HCT116 (cell line): ENCODE measurements around the gene GPR15. TPM values are rescaled to one million over a fixed set of nuclear protein-coding genes. Genes with fewer than 3 reads are reported as not detected.

Experiments used
- ATAC-seq: fragments of 200-7000 bp; cut with Tn5 transposase; 2 replicates; pipeline ENCODE4 v1.9.1; 2020; ENCODE audit warnings: mild to moderate bottlenecking, moderate library complexity
- BruUV-seq: library from RNA; stranded (reverse); fragments of 400-500 nt; replicated peaks from 2 replicates; lab custom pipeline; 2021; lab: Mats Ljungman, UMichigan
- CTCF ChIA-PET: fragments of 300-600 bp; sonication (Branson Sonifier 250); formaldehyde crosslinking; loops from one replicate; lab custom pipeline; 2021; ENCODE audit warnings: antibody characterized with exemption; lab: Charles Lee
- POLR2A ChIA-PET: fragments of 300-600, 350-600 bp; sonication (Branson Sonifier 250); formaldehyde crosslinking; loops from one replicate; lab custom pipeline; 2021; ENCODE audit warnings: antibody characterized with exemption; lab: Charles Lee
- RAD21 ChIA-PET, 2 experiments: fragments of 300-600 bp; sonication (Branson Sonifier 250); formaldehyde crosslinking; loops; one replicate each; lab custom pipeline; 2023; ENCODE audit warnings: low total read pairs in 2 of 2; ENCODE audit not compliant: uncharacterized antibody in 2 of 2, unreplicated experiment in 2 of 2, low non-redundant PET in 1 of 2; lab: Charles Lee
- DNase-seq: peaks from one replicate; pipeline ENCODE4 v3.0.0-alpha.2; 2010; ENCODE audit warnings: low read depth, low spot score
- H2AFZ ChIP-seq: fragments of 200-600 bp; shearing (Covaris generic), sonication (generic); 2 replicates; pipeline ENCODE4 v1.6.1; 2017; ENCODE audit warnings: low read depth, mixed run types, mixed read lengths, antibody characterized with exemption, low read length; ENCODE audit not compliant: poor library complexity, severe bottlenecking
- H3K27ac ChIP-seq: 2 replicates; pipeline ENCODE4 v1.5.1; 2012; ENCODE audit warnings: low read depth, low read length
- H3K27me3 ChIP-seq: fragments of 200-600 bp; sonication (generic); 2 replicates; pipeline ENCODE4 v1.6.1; 2016; ENCODE audit warnings: mixed run types, low read length, mixed read lengths; ENCODE audit not compliant: insufficient read depth
- H3K36me3 ChIP-seq, 2 experiments: fragments of 200-500 bp in 1 of 2; fragments of 200-600 bp in 1 of 2; sonication (Bioruptor generic) in 1 of 2; sonication (generic) in 1 of 2; 2 replicates each; pipeline versions ENCODE4 v1.5.1 to v1.6.1; 2014 to 2016; ENCODE audit warnings: low read length in 2 of 2, inconsistent platforms in 1 of 2, mixed read lengths in 1 of 2, mixed run types in 1 of 2; ENCODE audit not compliant: insufficient read depth in 2 of 2, control insufficient read depth in 1 of 2
- H3K4me1 ChIP-seq, 2 experiments: fragments of 200-600 bp in 1 of 2; sonication (generic) in 1 of 2; 2 replicates each; pipeline versions ENCODE4 v1.5.1 to v1.6.1; 2012 to 2017; ENCODE audit warnings: low read length in 2 of 2, inconsistent platforms in 1 of 2, mild to moderate bottlenecking in 1 of 2, mixed read lengths in 1 of 2, mixed run types in 1 of 2, moderate library complexity in 1 of 2; ENCODE audit not compliant: insufficient read depth in 2 of 2, control insufficient read depth in 1 of 2
- H3K4me2 ChIP-seq: fragments of 200-600 bp; sonication (generic); 2 replicates; pipeline ENCODE4 v1.6.1; 2017; ENCODE audit warnings: mixed run types, low read length, mixed read lengths
- H3K4me3 ChIP-seq, 2 experiments: fragments of 200-600 bp in 1 of 2; sonication (generic) in 1 of 2; replicated peaks in 1 of 2; 2 replicates each; pipeline ENCODE4 v1.5.1; 2011 to 2016; ENCODE audit warnings: low read length in 2 of 2, control low read depth in 1 of 2, low read depth in 1 of 2, mild to moderate bottlenecking in 1 of 2, mixed read lengths in 1 of 2, mixed run types in 1 of 2
- H3K79me2 ChIP-seq: fragments of 200-600 bp; sonication (generic); 2 replicates; pipeline ENCODE4 v1.6.1; 2017; ENCODE audit warnings: mild to moderate bottlenecking, mixed run types, low read length, moderate library complexity, mixed read lengths; ENCODE audit not compliant: insufficient read depth
- H3K9ac ChIP-seq: fragments of 200-600 bp; sonication (generic); 2 replicates; pipeline ENCODE4 v1.6.1; 2016; ENCODE audit warnings: low read length, mixed read lengths
- H3K9me2 ChIP-seq: fragments of 200-600 bp; sonication (generic), shearing (Covaris generic); 2 replicates; pipeline ENCODE4 v1.6.1; 2017; ENCODE audit warnings: mixed run types, mild to moderate bottlenecking, moderate library complexity; ENCODE audit not compliant: insufficient read depth
- H3K9me3 ChIP-seq, 2 experiments: fragments of 200-500 bp in 1 of 2; fragments of 200-600 bp in 1 of 2; sonication (Bioruptor generic) in 1 of 2; sonication (generic) in 1 of 2; 2 replicates each; pipeline ENCODE4 v1.6.1; 2014 to 2017; ENCODE audit warnings: low read length in 2 of 2, mixed read lengths in 2 of 2, inconsistent platforms in 1 of 2, low read depth in 1 of 2, mild to moderate bottlenecking in 1 of 2, mixed run types in 1 of 2, moderate library complexity in 1 of 2; ENCODE audit not compliant: control insufficient read depth in 1 of 2, insufficient read depth in 1 of 2
- H4K20me1 ChIP-seq: fragments of 200-600 bp; sonication (generic), shearing (Covaris generic); 2 replicates; pipeline ENCODE4 v1.6.1; 2017; ENCODE audit warnings: mixed run types, mild to moderate bottlenecking, moderate library complexity; ENCODE audit not compliant: insufficient read depth
- ATF3 ChIP-seq: IDR thresholded peaks from 2 replicates; pipeline ENCODE4 v1.6.1; 2012
- CBX3 ChIP-seq: IDR thresholded peaks from 2 replicates; pipeline ENCODE4 v1.6.1; 2012; ENCODE audit warnings: low read depth
- CEBPB ChIP-seq: IDR thresholded peaks from 2 replicates; pipeline ENCODE4 v1.6.1; 2012; ENCODE audit warnings: low read depth
- CTCF ChIP-seq, 3 experiments: fragments of 200-600 bp in 1 of 3; sonication (generic) in 1 of 3; IDR thresholded peaks in 2 of 3; conservative IDR thresholded peaks in 1 of 3; 2 replicates each; pipeline ENCODE4 v1.5.1; 2012 to 2017; ENCODE audit warnings: low read depth in 2 of 3, low read length in 2 of 3, antibody characterized with exemption in 1 of 3, borderline replicate concordance in 1 of 3, control low read depth in 1 of 3, mild to moderate bottlenecking in 1 of 3, mixed read lengths in 1 of 3, mixed run types in 1 of 3, moderate library complexity in 1 of 3; ENCODE audit not compliant: insufficient read depth in 1 of 3
- EGR1 ChIP-seq: IDR thresholded peaks from 2 replicates; pipeline ENCODE4 v1.6.1; 2012; ENCODE audit warnings: low read depth
- EZH2phosphoT487 ChIP-seq: fragments of 200-600 bp; IDR thresholded peaks from 2 replicates; pipeline ENCODE4 v1.6.1; 2018; ENCODE audit warnings: antibody characterized with exemption, borderline replicate concordance
- FOSL1 ChIP-seq: IDR thresholded peaks from 2 replicates; pipeline ENCODE4 v1.6.1; 2012; ENCODE audit warnings: low read depth
- MAX ChIP-seq: IDR thresholded peaks from 2 replicates; pipeline ENCODE4 v1.6.1; 2012
- POLR2A ChIP-seq: IDR thresholded peaks from 2 replicates; pipeline ENCODE4 v1.7.0; 2011; ENCODE audit warnings: borderline replicate concordance; ENCODE audit not compliant: insufficient read depth, insufficient read length; ENCODE audit errors: extremely low read depth
- POLR2AphosphoS5 ChIP-seq: IDR thresholded peaks from 2 replicates; pipeline ENCODE4 v1.6.1; 2011; ENCODE audit warnings: mild to moderate bottlenecking, low read depth, low read length, moderate library complexity
- RAD21 ChIP-seq: IDR thresholded peaks from 2 replicates; pipeline ENCODE4 v1.6.1; 2012; ENCODE audit warnings: low read depth, mild to moderate bottlenecking
- REST ChIP-seq: IDR thresholded peaks from 2 replicates; pipeline ENCODE4 v1.6.1; 2012; ENCODE audit warnings: low read depth
- SIN3A ChIP-seq: IDR thresholded peaks from 2 replicates; pipeline ENCODE4 v1.6.1; 2012; ENCODE audit warnings: low read depth
- SP1 ChIP-seq: IDR thresholded peaks from 2 replicates; pipeline ENCODE4 v1.6.1; 2012; ENCODE audit warnings: low read depth
- SRF ChIP-seq: IDR thresholded peaks from 2 replicates; pipeline ENCODE4 v1.6.1; 2012; ENCODE audit warnings: low read depth
- TCF7L2 ChIP-seq: IDR thresholded peaks from 2 replicates; pipeline ENCODE4 v1.7.0; 2011; ENCODE audit warnings: borderline replicate concordance, inconsistent platforms; ENCODE audit not compliant: insufficient read depth, insufficient read length; ENCODE audit errors: extremely low read depth
- YY1 ChIP-seq: IDR thresholded peaks from 2 replicates; pipeline ENCODE4 v1.6.1; 2011; ENCODE audit warnings: low read length, low read depth, moderate library complexity, mild to moderate bottlenecking; ENCODE audit not compliant: insufficient replicate concordance; ENCODE audit errors: extremely low read depth
- ZBTB33 ChIP-seq: IDR thresholded peaks from 2 replicates; pipeline ENCODE4 v1.6.1; 2011; ENCODE audit warnings: mild to moderate bottlenecking, low read length, moderate library complexity; ENCODE audit not compliant: insufficient replicate concordance; ENCODE audit errors: extremely low read depth
- ZFX ChIP-seq: fragments of 450-650 bp; IDR thresholded peaks from 2 replicates; pipeline ENCODE4 v1.6.1; 2017
- intact Hi-C: fragments of 100-400 bp; cut with micrococcal nuclease; formaldehyde crosslinking; loops from 2 replicates; pipeline ENCODE4 v1.10.0; 2022
- total RNA-seq: library from RNA; stranded (reverse); gene quantifications from one replicate; pipeline ENCODE4 v1.2.1, GENCODE V29; 2021; ENCODE audit not compliant: unreplicated experiment

GPR15 gene
- total RNA-seq, 1 experiment from 2014 or later = 1.1 TPM

GRCh38 chr3:98518816-98519215 lies 13.0 kb upstream of the GPR15 start:
- H3K27ac ChIP-seq = peak overlapping the region; percentile 86
- H3K4me2 ChIP-seq = peak overlapping the region; percentile 87; the same call in 1 of the 2 replicates
- peaks cover 66 to 89% of the 10 kb centered on the region in 2 experiments for H3K4me1 ChIP-seq
- POLR2A ChIA-PET = no interaction called here
- CTCF ChIA-PET = no interaction called here
- no peaks in the 10 kb centered on the region for H3K9me2 ChIP-seq
- H3K79me2 ChIP-seq = peaks cover 71% of the 10 kb centered on the region
- RAD21 ChIA-PET = no interaction called here
- no peak overlapping the region for H3K4me3 ChIP-seq
- no peaks in the 10 kb centered on the region for H4K20me1 ChIP-seq
- no peaks in the 10 kb centered on the region for H3K9me3 ChIP-seq
- TF ChIP-seq ATF3 (no peak), SP1 (no peak), TCF7L2 (no peak), SRF (no peak), FOSL1 (no peak), EZH2phosphoT487 (no peak), YY1 (no peak), ZFX (no peak), REST (no peak), POLR2AphosphoS5 (no peak), CTCF (IDR thresholded peaks at IDR 0.05 in 2 of 3, conservative IDR thresholded peaks at IDR 0.05 in 1 of 3; ENCODE audit: borderline replicate concordance in 1 of 3, insufficient read depth in 1 of 3, low read depth in 2 of 3, low read length in 2 of 3) (no peak), MAX (no peak), POLR2A (no peak), RAD21 (no peak), ZBTB33 (no peak), SIN3A (no peak), EGR1 (no peak), CBX3 (no peak), CEBPB (no peak)
- intact Hi-C loops = no loop called here
- no TSS peak for BruUV-seq
- DNase-seq (no peak), ATAC-seq (no peak)
- H3K27me3 ChIP-seq = no peaks in the 10 kb centered on the region
- peaks cover 46 to 54% of the 10 kb centered on the region in 2 experiments for H3K36me3 ChIP-seq
- peak overlapping the region; percentile 6 for H3K9ac ChIP-seq
- no peak overlapping the region for H2AFZ ChIP-seq
